ENCODE data around the gene ATP2A3.

Gene ATP2A3

DNA sequence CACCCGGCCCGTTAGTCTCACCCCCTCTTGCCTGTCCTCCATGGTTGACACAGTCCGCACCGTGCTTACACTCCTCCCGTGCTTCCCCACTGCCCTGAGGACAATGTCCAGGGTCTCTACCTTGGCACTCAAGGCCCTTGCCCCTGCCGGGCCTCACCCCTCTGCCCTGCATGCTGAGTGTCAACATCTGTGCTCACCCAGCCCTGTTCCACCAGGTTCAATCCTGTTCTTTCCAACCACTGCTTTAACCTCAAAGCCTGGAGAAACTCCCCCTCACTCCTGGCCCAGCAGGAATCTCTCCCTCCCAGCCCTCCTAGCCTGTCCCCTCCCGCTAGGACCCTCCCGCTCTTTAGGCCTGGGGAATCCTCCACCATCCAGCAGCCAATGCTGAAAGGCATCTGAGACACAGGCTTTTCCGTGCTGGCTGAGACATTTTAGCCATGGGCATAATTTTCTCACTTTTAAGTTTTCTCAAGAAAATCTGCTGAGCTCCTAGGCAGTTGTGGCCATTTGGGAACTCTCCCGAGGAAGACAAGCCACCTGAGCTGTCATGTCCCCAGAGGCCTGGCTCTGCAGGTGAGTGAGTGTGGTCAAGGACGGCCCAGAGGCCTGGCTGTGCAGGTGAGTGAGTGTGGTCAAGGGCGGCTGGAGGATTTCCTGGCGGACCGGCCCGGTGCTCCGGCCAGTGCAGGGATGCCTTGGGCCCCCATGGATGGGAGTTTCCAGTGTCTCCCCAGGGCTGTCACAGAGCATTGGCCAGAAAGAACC, 37.2 kb downstream of the ATP2A3 start:
- DNase-seq (ENCODE audit: low read depth): no peak
- no peak overlapping the region for H3K4me3 ChIP-seq (ENCODE audit: low read depth, low read length)
- TF ChIP-seq, protein P1, sequence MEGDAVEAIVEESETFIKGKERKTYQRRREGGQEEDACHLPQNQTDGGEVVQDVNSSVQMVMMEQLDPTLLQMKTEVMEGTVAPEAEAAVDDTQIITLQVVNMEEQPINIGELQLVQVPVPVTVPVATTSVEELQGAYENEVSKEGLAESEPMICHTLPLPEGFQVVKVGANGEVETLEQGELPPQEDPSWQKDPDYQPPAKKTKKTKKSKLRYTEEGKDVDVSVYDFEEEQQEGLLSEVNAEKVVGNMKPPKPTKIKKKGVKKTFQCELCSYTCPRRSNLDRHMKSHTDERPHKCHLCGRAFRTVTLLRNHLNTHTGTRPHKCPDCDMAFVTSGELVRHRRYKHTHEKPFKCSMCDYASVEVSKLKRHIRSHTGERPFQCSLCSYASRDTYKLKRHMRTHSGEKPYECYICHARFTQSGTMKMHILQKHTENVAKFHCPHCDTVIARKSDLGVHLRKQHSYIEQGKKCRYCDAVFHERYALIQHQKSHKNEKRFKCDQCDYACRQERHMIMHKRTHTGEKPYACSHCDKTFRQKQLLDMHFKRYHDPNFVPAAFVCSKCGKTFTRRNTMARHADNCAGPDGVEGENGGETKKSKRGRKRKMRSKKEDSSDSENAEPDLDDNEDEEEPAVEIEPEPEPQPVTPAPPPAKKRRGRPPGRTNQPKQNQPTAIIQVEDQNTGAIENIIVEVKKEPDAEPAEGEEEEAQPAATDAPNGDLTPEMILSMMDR (conservative IDR thresholded peaks at IDR 0.05; ENCODE audit: low read depth, low read length): no peak

DNA sequence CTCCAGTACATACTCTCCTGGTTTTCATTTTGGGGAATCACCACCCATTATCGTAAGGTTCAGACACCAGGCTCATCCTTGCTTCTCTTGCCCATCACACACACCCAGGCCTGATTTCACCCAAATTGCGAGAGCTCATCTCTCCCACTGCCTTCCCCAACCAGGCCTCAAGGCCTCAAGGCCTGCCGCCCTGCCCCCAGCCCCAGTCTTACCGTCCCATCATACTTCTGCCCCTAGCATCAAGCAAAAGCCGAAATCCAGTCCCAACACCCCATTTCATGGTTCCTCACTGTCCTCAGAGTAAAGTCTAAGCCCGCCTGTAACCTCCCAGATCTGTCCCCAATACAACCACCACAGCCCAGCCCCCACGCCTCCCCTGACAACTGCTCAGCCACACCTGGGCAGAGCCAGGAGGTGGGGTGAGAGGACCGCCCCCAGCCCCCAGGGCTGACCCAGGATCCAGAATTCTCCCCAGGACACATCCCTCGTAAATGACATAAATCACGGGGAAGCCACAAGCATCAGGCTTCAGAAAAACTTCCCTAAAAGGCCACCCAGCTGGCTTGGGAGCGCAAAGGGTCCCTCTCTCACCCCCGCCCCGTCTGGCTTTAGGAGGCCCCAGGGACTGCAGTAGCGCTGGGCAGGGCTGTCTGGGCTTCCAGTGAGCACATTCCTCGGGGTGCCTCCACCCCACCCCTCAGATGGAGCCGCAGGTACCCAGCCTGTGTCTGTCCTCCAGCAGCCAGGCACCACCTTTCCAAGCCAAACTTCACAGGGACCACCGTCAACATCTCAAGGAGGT, 38.4 kb downstream of the ATP2A3 start:
- DNase-seq (ENCODE audit: low read depth): no peak
- no peak overlapping the region for H3K4me3 ChIP-seq (ENCODE audit: low read depth, low read length)
- TF ChIP-seq, protein P1 (conservative IDR thresholded peaks at IDR 0.05; ENCODE audit: low read depth, low read length): no peak

GRCh38 chr17:3924512-3925350, 39.5 kb downstream of the ATP2A3 start:
- H3K4me3 ChIP-seq (ENCODE audit: low read depth, low read length): no peak overlapping the region
- DNase-seq (ENCODE audit: low read depth): no peak
- TF ChIP-seq, protein P1 (conservative IDR thresholded peaks at IDR 0.05; ENCODE audit: low read depth, low read length): no peak

DNA sequence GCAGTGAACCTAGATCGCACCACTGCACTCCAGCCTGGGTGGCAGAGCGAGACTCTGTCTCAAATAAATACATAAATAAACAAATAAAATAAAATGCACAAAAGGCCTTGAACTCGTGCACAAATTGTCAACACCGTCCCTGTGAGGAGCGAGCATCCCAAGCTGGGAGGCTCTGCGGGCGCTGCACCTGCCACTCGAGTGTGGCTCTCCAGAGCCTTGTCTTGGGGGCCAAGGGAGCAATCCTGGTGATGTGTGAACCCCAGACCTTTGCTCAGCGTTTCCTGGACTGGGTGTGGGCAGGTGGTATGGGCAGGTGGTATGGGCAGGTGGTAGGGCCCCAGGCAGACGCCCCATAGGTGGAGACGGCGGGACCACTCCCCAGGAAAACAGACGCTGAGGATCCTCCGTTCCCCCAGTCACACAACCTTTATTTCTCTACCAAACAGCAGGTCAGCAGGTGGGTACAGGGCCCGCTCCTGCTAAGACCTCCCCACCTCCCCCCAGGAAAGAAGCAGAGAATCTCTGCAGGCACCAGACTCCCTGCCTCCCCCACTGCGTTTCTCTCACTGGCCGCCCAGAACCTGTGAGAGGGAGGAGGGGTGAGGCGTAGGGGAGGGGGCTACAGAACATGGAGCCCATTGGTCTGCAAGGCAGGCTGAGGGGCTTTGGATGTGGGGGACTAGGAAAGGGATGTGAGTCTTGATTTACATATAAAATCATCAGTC, 40.6 kb downstream of the ATP2A3 start:
- DNase-seq (ENCODE audit: low read depth): no peak
- H3K4me3 ChIP-seq (ENCODE audit: low read depth, low read length): no peak overlapping the region
- TF ChIP-seq, protein P1 (conservative IDR thresholded peaks at IDR 0.05; ENCODE audit: low read depth, low read length): no peak

- TF ChIP-seq, protein P1 (conservative IDR thresholded peaks at IDR 0.05; ENCODE audit: low read depth, low read length): no peak
- DNase-seq (ENCODE audit: low read depth): no peak
- no peak overlapping the region for H3K4me3 ChIP-seq (ENCODE audit: low read depth, low read length)
Observed at GRCh38 chr17:3922765-3923164, 41.5 kb downstream of the ATP2A3 start.
